ENCODE data around the gene ZNF10.

ZNF10 gene

DNA sequence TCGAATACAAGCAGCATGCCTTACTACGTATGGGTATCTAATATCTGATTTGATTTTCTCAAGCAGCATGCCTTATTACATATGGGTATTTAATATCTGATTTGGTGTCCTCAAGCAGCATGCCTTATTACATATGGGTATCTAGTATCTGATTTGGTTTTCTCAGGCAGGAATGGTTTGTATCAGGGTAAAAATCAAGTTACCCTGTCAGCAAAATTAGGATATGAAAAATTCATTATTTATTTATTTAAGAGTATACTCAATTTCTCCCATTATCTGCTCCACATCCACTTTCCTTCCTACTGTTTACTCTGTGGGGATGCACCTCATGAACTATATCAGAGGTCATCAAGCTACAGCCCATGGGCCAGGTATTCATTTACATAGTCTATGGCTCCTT lies 22.3 kb upstream of the ZNF10 start:
- TF ChIP-seq, protein P1, sequence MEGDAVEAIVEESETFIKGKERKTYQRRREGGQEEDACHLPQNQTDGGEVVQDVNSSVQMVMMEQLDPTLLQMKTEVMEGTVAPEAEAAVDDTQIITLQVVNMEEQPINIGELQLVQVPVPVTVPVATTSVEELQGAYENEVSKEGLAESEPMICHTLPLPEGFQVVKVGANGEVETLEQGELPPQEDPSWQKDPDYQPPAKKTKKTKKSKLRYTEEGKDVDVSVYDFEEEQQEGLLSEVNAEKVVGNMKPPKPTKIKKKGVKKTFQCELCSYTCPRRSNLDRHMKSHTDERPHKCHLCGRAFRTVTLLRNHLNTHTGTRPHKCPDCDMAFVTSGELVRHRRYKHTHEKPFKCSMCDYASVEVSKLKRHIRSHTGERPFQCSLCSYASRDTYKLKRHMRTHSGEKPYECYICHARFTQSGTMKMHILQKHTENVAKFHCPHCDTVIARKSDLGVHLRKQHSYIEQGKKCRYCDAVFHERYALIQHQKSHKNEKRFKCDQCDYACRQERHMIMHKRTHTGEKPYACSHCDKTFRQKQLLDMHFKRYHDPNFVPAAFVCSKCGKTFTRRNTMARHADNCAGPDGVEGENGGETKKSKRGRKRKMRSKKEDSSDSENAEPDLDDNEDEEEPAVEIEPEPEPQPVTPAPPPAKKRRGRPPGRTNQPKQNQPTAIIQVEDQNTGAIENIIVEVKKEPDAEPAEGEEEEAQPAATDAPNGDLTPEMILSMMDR (conservative IDR thresholded peaks at IDR 0.05; ENCODE audit: control insufficient read depth, insufficient read depth, low read depth, low read length), result no peak
- DNase-seq (ENCODE audit: low read depth), result no peak
- no peak overlapping the region for H3K4me3 ChIP-seq (ENCODE audit: control insufficient read depth, low read depth, low read length)

DNA sequence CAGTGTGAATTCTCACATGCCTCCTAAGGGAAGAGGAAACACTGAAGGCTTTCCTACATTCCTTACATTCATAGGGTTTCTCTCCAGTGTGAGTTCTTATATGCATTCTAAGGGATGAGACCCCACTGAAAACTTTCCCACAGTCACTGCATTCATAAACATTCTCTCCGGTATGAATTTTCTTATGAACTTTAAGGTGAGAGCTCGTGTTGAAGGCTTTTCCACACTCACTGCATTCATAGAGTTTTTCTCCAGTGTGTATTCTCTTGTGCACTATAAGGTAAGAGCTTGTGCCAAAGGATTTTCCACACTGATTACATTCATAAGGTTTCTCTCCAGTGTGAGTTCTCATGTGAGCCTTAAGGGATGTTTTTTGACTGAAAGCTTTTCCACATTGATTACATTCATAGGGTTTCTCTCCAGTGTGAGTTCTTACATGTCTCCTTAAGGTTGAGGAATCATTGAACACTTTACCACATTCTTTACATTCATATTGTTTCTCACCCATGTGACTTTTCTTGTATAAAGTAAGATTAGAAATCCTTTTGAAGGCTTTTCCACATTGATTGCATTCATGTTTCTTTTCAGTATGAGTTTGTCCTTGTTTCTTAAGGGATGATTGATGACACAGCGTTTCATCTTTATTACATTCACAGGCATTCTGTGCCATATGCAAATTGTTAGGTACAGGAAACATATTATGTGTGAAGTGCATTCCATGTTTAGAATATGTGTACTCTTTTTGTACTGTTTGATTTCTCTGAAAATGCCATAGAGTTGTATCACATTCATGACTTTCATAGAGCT lies 9.8 kb upstream of the ZNF10 start:
- DNase-seq (ENCODE audit: low read depth), result peak; percentile 7
- H3K4me3 ChIP-seq (ENCODE audit: control insufficient read depth, low read depth, low read length), result no peak overlapping the region
- TF ChIP-seq, protein P1 (conservative IDR thresholded peaks at IDR 0.05; ENCODE audit: control insufficient read depth, insufficient read depth, low read depth, low read length), result no peak

DNA sequence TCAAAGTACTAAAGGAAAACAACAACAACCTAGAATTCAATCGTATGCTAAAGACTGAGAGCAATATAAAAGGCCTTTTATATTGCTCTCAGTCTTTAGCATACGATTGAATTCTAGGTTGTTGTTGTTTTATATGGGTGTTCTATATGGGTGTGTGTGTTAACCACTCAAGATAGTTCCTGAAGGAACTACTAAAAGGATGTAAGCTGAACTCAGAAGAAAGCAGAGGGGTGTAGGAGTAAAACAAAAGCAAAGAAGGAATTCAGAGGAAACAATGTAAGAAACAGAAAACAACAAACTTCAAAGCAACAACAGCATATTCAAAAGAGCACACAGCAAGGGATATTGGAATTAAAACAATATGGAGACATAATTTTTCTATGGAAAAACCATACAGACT lies 5.8 kb upstream of the ZNF10 start:
- TF ChIP-seq, protein P1 (conservative IDR thresholded peaks at IDR 0.05; ENCODE audit: control insufficient read depth, insufficient read depth, low read depth, low read length), result no peak
- no peak overlapping the region for H3K4me3 ChIP-seq (ENCODE audit: control insufficient read depth, low read depth, low read length)
- no peak for DNase-seq (ENCODE audit: low read depth)

DNA sequence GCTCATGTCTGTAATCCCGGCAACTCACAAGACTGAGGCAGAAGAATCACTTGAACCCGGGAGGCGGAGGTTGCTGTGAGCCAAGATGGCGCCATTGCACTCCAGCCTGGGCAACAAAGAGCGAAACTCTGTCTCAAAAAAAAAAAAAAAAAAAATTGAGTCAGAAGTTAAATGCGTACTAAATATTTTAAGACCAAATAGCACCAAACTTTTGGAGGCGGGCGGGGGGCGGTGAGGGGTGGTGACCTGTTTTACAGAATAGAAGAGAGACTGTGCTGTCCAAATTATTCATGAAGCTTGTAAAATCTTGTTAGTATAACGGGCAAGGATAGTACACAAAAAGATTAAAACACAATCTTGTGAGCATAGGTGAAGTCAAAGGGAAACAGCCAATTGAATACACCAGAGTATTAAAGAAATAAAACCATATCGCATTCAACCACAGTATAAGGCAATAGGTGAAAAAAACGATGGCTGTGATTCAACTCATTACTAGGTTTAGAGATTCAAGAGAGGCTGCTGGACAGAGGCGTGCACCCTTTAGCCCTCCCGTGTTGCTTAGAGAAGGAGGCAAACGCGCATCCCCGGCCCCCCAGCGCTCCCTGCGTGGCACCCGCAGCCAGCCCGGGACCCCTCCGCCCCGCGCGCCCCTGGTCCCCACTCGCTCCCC lies 924 bp upstream of the ZNF10 start:
- H3K4me3 ChIP-seq (ENCODE audit: control insufficient read depth, low read depth, low read length), result peak overlapping the region; percentile 90
- TF ChIP-seq, protein P1 (conservative IDR thresholded peaks at IDR 0.05; ENCODE audit: control insufficient read depth, insufficient read depth, low read depth, low read length), result no peak
- peak; percentile 42 for DNase-seq (ENCODE audit: low read depth)

DNA sequence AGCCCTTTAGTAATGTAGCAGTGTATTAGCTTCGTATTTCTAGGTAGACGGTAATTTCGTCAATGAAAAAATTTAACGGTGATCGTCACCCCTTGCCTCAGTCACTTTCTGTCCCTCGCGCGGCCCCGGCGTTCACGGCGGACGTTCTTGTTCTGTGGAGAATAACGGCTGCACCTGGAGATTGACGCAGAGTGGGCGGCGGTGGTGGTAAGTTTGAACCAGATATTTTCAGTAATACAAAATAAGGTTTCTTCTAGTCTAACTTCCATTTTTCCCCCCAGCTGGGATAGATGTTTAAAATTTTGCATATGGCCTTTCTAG lies 341 bp downstream of the ZNF10 start:
- DNase-seq (ENCODE audit: low read depth), result no peak
- TF ChIP-seq, protein P1 (conservative IDR thresholded peaks at IDR 0.05; ENCODE audit: control insufficient read depth, insufficient read depth, low read depth, low read length), result no peak
- H3K4me3 ChIP-seq (ENCODE audit: control insufficient read depth, low read depth, low read length), result peak overlapping the region; percentile 90

DNA sequence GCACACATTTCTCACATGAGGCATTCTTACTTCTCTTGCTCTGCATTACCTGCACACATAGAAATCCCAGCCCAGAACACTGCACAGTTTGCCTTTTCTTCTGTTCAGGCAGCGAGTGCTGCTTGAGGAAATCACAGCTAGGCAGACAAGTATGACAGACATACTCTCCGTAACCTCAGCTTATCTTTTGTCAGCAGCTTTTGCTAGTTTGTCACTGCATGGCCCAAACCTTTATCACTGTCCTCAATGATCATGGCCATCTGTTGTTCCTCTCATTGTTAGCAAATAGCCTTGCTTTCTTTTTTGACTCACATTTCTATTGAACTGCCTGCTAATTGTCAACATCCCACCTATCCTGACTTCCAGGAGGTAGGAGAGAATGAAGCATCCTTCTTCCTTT lies 5.3 kb downstream of the ZNF10 start:
- no peak for DNase-seq (ENCODE audit: low read depth)
- H3K4me3 ChIP-seq (ENCODE audit: control insufficient read depth, low read depth, low read length), result no peak overlapping the region
- TF ChIP-seq, protein P1 (conservative IDR thresholded peaks at IDR 0.05; ENCODE audit: control insufficient read depth, insufficient read depth, low read depth, low read length), result no peak

Measured in fibroblast of mammary gland (primary cell).